Measurements from ENCODE around the gene RAB7A. TPM values are rescaled to one million over a fixed set of nuclear protein-coding genes. Genes with fewer than 3 reads are reported as not detected.
"Not testable (repeated sequence)": the region's sequence is repeated elsewhere in the genome, so short reads cannot be mapped to it uniquely, and the experiment has no call there.

RAB7A gene
- total RNA-seq, 1 donor from 2014 or later: 216 TPM

- DNase-seq (ENCODE audit: low spot score): no peak
- peak overlapping the region; percentile 85 for H3K4me3 Mint-ChIP-seq (ENCODE audit: unreplicated experiment)
- TF ChIP-seq, protein P1, sequence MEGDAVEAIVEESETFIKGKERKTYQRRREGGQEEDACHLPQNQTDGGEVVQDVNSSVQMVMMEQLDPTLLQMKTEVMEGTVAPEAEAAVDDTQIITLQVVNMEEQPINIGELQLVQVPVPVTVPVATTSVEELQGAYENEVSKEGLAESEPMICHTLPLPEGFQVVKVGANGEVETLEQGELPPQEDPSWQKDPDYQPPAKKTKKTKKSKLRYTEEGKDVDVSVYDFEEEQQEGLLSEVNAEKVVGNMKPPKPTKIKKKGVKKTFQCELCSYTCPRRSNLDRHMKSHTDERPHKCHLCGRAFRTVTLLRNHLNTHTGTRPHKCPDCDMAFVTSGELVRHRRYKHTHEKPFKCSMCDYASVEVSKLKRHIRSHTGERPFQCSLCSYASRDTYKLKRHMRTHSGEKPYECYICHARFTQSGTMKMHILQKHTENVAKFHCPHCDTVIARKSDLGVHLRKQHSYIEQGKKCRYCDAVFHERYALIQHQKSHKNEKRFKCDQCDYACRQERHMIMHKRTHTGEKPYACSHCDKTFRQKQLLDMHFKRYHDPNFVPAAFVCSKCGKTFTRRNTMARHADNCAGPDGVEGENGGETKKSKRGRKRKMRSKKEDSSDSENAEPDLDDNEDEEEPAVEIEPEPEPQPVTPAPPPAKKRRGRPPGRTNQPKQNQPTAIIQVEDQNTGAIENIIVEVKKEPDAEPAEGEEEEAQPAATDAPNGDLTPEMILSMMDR (IDR thresholded peaks at IDR 0.05): no peak
- peaks cover 2% of the 10 kb centered on the region for H3K36me3 Mint-ChIP-seq (ENCODE audit: low read depth)
- no peaks in the 10 kb centered on the region for H3K9me3 Mint-ChIP-seq (ENCODE audit: low read depth)
- peak overlapping the region; percentile 98 for H3K27ac Mint-ChIP-seq (ENCODE audit: unreplicated experiment)
- H3K27me3 Mint-ChIP-seq (ENCODE audit: low read depth): no peaks in the 10 kb centered on the region
- H3K4me1 Mint-ChIP-seq (ENCODE audit: low read depth): peaks cover 54% of the 10 kb centered on the region
Measured at GRCh38 chr3:128727059-128727458, 1.1 kb downstream of the RAB7A start.

DNA sequence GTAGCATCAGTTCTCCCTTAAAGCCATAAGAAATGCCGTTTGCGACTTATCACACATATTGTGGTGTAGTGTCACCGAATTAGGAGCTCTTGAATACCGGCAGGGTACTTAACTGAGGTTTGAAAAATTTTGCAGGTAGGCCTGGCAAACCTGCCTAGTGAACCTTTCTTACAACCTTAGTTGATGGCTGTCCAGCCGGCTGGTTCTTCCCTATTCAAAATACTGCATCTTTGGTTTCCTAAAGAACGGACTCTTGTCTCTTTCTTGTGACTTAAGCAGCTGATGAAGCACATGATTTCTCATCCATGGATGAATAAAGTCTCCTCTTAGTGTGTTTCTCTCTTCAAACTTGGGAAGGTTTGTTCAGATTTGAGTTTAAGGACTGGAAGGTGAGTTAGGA, 1.5 kb downstream of the RAB7A start:
- H3K27ac Mint-ChIP-seq (ENCODE audit: unreplicated experiment): peak overlapping the region; percentile 98
- no peak for DNase-seq (ENCODE audit: low spot score)
- H3K9me3 Mint-ChIP-seq (ENCODE audit: low read depth): no peaks in the 10 kb centered on the region
- H3K27me3 Mint-ChIP-seq (ENCODE audit: low read depth): no peaks in the 10 kb centered on the region
- H3K4me3 Mint-ChIP-seq (ENCODE audit: unreplicated experiment): peak overlapping the region; percentile 85
- H3K36me3 Mint-ChIP-seq (ENCODE audit: low read depth): peaks cover 2% of the 10 kb centered on the region
- TF ChIP-seq, protein P1 (IDR thresholded peaks at IDR 0.05): no peak
- H3K4me1 Mint-ChIP-seq (ENCODE audit: low read depth): peaks cover 58% of the 10 kb centered on the region

DNA sequence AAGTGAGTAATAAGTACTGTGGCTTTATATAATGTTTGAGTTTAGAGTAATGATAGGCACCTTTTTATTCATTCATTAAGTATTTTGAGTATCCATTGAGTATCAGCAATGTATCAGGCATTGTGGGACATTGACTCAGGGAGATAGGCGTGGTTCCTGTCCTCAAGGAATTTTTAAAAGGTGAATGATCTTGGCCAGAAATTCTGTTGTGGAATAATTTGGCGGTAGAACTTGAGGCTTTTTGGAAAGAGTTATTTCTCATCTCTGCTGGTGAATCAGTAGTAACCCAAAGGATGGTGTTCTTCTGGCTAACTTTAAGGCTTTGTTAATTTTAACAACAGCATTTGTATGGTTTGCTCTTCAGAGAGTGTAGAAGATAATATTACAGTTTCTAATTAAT, 2.0 kb downstream of the RAB7A start:
- H3K27me3 Mint-ChIP-seq (ENCODE audit: low read depth): no peaks in the 10 kb centered on the region
- DNase-seq (ENCODE audit: low spot score): no peak
- H3K36me3 Mint-ChIP-seq (ENCODE audit: low read depth): peaks cover 2% of the 10 kb centered on the region
- no peaks in the 10 kb centered on the region for H3K9me3 Mint-ChIP-seq (ENCODE audit: low read depth)
- TF ChIP-seq, protein P1 (IDR thresholded peaks at IDR 0.05): no peak
- H3K27ac Mint-ChIP-seq (ENCODE audit: unreplicated experiment): peak overlapping the region; percentile 98
- H3K4me1 Mint-ChIP-seq (ENCODE audit: low read depth): peaks cover 63% of the 10 kb centered on the region
- peak overlapping the region; percentile 85 for H3K4me3 Mint-ChIP-seq (ENCODE audit: unreplicated experiment)

GRCh38 chr3:128728521-128728920, 2.5 kb downstream of the RAB7A start:
- DNase-seq (ENCODE audit: low spot score); H3K36me3 Mint-ChIP-seq (ENCODE audit: low read depth); H3K9me3 Mint-ChIP-seq (ENCODE audit: low read depth); H3K27me3 Mint-ChIP-seq (ENCODE audit: low read depth): not testable (repeated sequence)
- Mint-ChIP-seq H3K4me1 (ENCODE audit: low read depth) (peaks cover 68% of the 10 kb centered on the region), H3K4me3 (ENCODE audit: unreplicated experiment) (peak overlapping the region; percentile 36), H3K27ac (ENCODE audit: unreplicated experiment) (peak overlapping the region; percentile 53)

GRCh38 chr3:128730471-128730870, 4.5 kb downstream of the RAB7A start:
- H3K9me3 Mint-ChIP-seq (ENCODE audit: low read depth): no peaks in the 10 kb centered on the region
- no peak for DNase-seq (ENCODE audit: low spot score)
- TF ChIP-seq, protein P1 (IDR thresholded peaks at IDR 0.05): no peak
- no peak overlapping the region for H3K4me3 Mint-ChIP-seq (ENCODE audit: unreplicated experiment)
- peaks cover 2% of the 10 kb centered on the region for H3K36me3 Mint-ChIP-seq (ENCODE audit: low read depth)
- H3K4me1 Mint-ChIP-seq (ENCODE audit: low read depth): peaks cover 82% of the 10 kb centered on the region
- H3K27ac Mint-ChIP-seq (ENCODE audit: unreplicated experiment): peak overlapping the region; percentile 70
- no peaks in the 10 kb centered on the region for H3K27me3 Mint-ChIP-seq (ENCODE audit: low read depth)

DNA sequence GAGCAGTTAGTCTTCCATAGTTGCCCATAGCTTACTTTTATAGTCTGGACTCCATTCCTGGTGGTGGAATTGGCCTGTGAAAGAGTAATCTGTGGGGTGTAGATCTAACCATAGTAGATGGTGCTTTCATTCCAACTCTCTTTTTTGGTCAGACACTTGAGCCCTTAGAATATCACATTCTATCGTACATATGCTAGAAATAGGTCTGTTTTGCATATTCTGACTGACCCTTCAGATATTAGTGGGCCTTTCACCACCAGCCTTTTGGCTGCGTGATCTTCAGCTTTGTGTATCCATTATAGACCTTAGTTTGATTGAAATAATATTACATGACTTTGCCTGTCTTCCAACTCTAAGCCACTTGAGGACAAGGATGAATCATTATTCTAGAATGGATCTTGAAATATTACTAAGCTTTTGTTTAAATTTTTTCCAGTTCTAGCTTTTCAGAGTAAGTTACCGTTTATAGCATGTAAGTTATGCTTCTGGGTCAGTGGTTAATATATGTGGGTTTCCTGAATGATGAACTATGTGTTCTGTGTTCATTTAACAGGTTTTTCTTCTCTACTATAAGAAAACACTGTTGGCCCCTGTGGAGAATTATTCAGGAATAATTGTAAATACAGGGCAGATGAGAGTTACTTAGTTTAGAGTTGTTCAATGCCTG, 8.7 kb downstream of the RAB7A start:
- H3K36me3 Mint-ChIP-seq (ENCODE audit: low read depth): no peaks in the 10 kb centered on the region
- peak overlapping the region; percentile 39 for H3K27ac Mint-ChIP-seq (ENCODE audit: unreplicated experiment)
- no peaks in the 10 kb centered on the region for H3K27me3 Mint-ChIP-seq (ENCODE audit: low read depth)
- DNase-seq (ENCODE audit: low spot score): no peak
- H3K4me1 Mint-ChIP-seq (ENCODE audit: low read depth): peaks cover 60% of the 10 kb centered on the region
- H3K9me3 Mint-ChIP-seq (ENCODE audit: low read depth): no peaks in the 10 kb centered on the region
- TF ChIP-seq, protein P1 (IDR thresholded peaks at IDR 0.05): no peak
- H3K4me3 Mint-ChIP-seq (ENCODE audit: unreplicated experiment): no peak overlapping the region

Data from chondrocyte (in vitro differentiated cells).